ENCODE results near the gene ZNF891.

The ZNF891 gene

GRCh38 chr12:133107121-133107520 is 23.0 kb downstream of the ZNF891 start:
- Histone ChIP-seq H3K79me2 (ENCODE audit: insufficient read depth, low read depth) (no peaks in the 10 kb centered on the region), H4K20me1 (ENCODE audit: insufficient read depth) (no peaks in the 10 kb centered on the region), H3K4me1 (ENCODE audit: low read depth, poor library complexity, severe bottlenecking) (no peaks in the 10 kb centered on the region), H3K36me3 (ENCODE audit: insufficient read depth) (no peaks in the 10 kb centered on the region), H3K4me3 (IDR thresholded peaks at IDR 0.05; ENCODE audit: insufficient read depth, low read depth, low read length) (no peak overlapping the region), H3K27me3 (ENCODE audit: insufficient read depth, low read depth) (no peaks in the 10 kb centered on the region), H2AFZ (ENCODE audit: low read depth) (no peak overlapping the region), H3K9ac (no peak overlapping the region), H3K27ac (no peak overlapping the region), H3K4me2 (no peak overlapping the region)
- no peak for TF ChIP-seq CTCF (conservative IDR thresholded peaks at IDR 0.05; ENCODE audit: low read depth, low read length)

GRCh38 chr12:133106253-133106652 is 23.8 kb downstream of the ZNF891 start:
- H3K9ac ChIP-seq, result no peak overlapping the region
- TF ChIP-seq CTCF (conservative IDR thresholded peaks at IDR 0.05; ENCODE audit: low read depth, low read length), result no peak
- no peaks in the 10 kb centered on the region for H3K79me2 ChIP-seq (ENCODE audit: insufficient read depth, low read depth)
- no peak overlapping the region for H3K4me2 ChIP-seq
- H3K4me3 ChIP-seq (IDR thresholded peaks at IDR 0.05; ENCODE audit: insufficient read depth, low read depth, low read length), result no peak overlapping the region
- no peak overlapping the region for H3K27ac ChIP-seq
- no peaks in the 10 kb centered on the region for H4K20me1 ChIP-seq (ENCODE audit: insufficient read depth)
- no peak overlapping the region for H2AFZ ChIP-seq (ENCODE audit: low read depth)
- H3K36me3 ChIP-seq (ENCODE audit: insufficient read depth), result no peaks in the 10 kb centered on the region
- H3K4me1 ChIP-seq (ENCODE audit: low read depth, poor library complexity, severe bottlenecking), result no peaks in the 10 kb centered on the region
- H3K27me3 ChIP-seq (ENCODE audit: insufficient read depth, low read depth), result no peaks in the 10 kb centered on the region

- Histone ChIP-seq H4K20me1 (ENCODE audit: insufficient read depth) (no peaks in the 10 kb centered on the region), H3K9ac (no peak overlapping the region), H3K27me3 (ENCODE audit: insufficient read depth, low read depth) (no peaks in the 10 kb centered on the region), H3K79me2 (ENCODE audit: insufficient read depth, low read depth) (no peaks in the 10 kb centered on the region), H3K36me3 (ENCODE audit: insufficient read depth) (no peaks in the 10 kb centered on the region), H3K27ac (no peak overlapping the region), H3K4me3 (IDR thresholded peaks at IDR 0.05; ENCODE audit: insufficient read depth, low read depth, low read length) (no peak overlapping the region), H2AFZ (ENCODE audit: low read depth) (no peak overlapping the region), H3K4me2 (no peak overlapping the region), H3K4me1 (ENCODE audit: low read depth, poor library complexity, severe bottlenecking) (no peaks in the 10 kb centered on the region)
- no peak for TF ChIP-seq CTCF (conservative IDR thresholded peaks at IDR 0.05; ENCODE audit: low read depth, low read length)
Observed at GRCh38 chr12:133105620-133106019, 24.5 kb downstream of the ZNF891 start.

GRCh38 chr12:133083345-133083744 is 46.7 kb downstream of the ZNF891 start:
- Histone ChIP-seq H2AFZ (ENCODE audit: low read depth) (no peak overlapping the region), H3K4me1 (ENCODE audit: low read depth, poor library complexity, severe bottlenecking) (no peaks in the 10 kb centered on the region), H3K4me2 (no peak overlapping the region), H3K27me3 (ENCODE audit: insufficient read depth, low read depth) (no peaks in the 10 kb centered on the region), H3K79me2 (ENCODE audit: insufficient read depth, low read depth) (no peaks in the 10 kb centered on the region), H3K4me3 (IDR thresholded peaks at IDR 0.05; ENCODE audit: insufficient read depth, low read depth, low read length) (no peak overlapping the region), H3K27ac (no peak overlapping the region), H3K36me3 (ENCODE audit: insufficient read depth) (no peaks in the 10 kb centered on the region), H4K20me1 (ENCODE audit: insufficient read depth) (no peaks in the 10 kb centered on the region), H3K9ac (no peak overlapping the region)
- TF ChIP-seq CTCF (conservative IDR thresholded peaks at IDR 0.05; ENCODE audit: low read depth, low read length), result no peak
